T follicular helper cell (primary cell): ENCODE data around the gene ITGB8.

Experiments used
- DNase-seq: peaks from one replicate; pipeline ENCODE4 v3.0.0-alpha.2; 2020; ENCODE audit warnings: low read depth

The ITGB8 gene

GRCh38 chr7:20424500-20424899, 93.8 kb downstream of the ITGB8 start:
- no peak for DNase-seq

GRCh38 chr7:20430664-20431063, 100.0 kb downstream of the ITGB8 start:
- DNase-seq, result no peak

- DNase-seq, result no peak
Observed at GRCh38 chr7:20431146-20431545, 100.4 kb downstream of the ITGB8 start.

GRCh38 chr7:20432071-20432470, 101.4 kb downstream of the ITGB8 start:
- no peak for DNase-seq

- no peak for DNase-seq
Observed at GRCh38 chr7:20435305-20435704, 104.6 kb downstream of the ITGB8 start.

- DNase-seq, result no peak
Observed at GRCh38 chr7:20438248-20438647, 107.5 kb downstream of the ITGB8 start.

- DNase-seq, result no peak
Observed at GRCh38 chr7:20438694-20439376, 108.1 kb downstream of the ITGB8 start.

GRCh38 chr7:20439416-20440185, 108.9 kb downstream of the ITGB8 start:
- DNase-seq, result no peak

- no peak for DNase-seq
Observed at GRCh38 chr7:20440472-20441105, 109.9 kb downstream of the ITGB8 start.

- no peak for DNase-seq
Observed at GRCh38 chr7:20441346-20441745, 110.6 kb downstream of the ITGB8 start.

GRCh38 chr7:20441991-20442441, 111.3 kb downstream of the ITGB8 start:
- DNase-seq, result no peak

- DNase-seq, result no peak
Observed at GRCh38 chr7:20442951-20443350, 112.3 kb downstream of the ITGB8 start.

GRCh38 chr7:20444030-20444800, 113.5 kb downstream of the ITGB8 start:
- no peak for DNase-seq

- DNase-seq, result no peak
Observed at GRCh38 chr7:20447021-20447650, 116.4 kb downstream of the ITGB8 start.

- no peak for DNase-seq
Observed at GRCh38 chr7:20449176-20449575, 118.5 kb downstream of the ITGB8 start.

GRCh38 chr7:20450536-20450935, 119.8 kb downstream of the ITGB8 start:
- DNase-seq, result no peak

GRCh38 chr7:20454202-20454601, 123.5 kb downstream of the ITGB8 start:
- DNase-seq, result no peak

- no peak for DNase-seq
Observed at GRCh38 chr7:20456701-20457100, 126.0 kb downstream of the ITGB8 start.

- DNase-seq, result no peak
Observed at GRCh38 chr7:20458521-20458920, 127.8 kb downstream of the ITGB8 start.

GRCh38 chr7:20459419-20459818, 128.7 kb downstream of the ITGB8 start:
- no peak for DNase-seq

GRCh38 chr7:20464891-20465290, 134.2 kb downstream of the ITGB8 start:
- no peak for DNase-seq
